Hepatocyte (in vitro differentiated cells): ENCODE results near the gene ARMC5.

Experiments
- EZH2 ChIP-seq: fragments of 200-600 bp; sonication (generic); IDR thresholded peaks from 2 replicates; pipeline ENCODE4 v1.6.1; 2016; ENCODE audit warnings: antibody characterized with exemption, mild to moderate bottlenecking, borderline replicate concordance
- EZH2phosphoT487 ChIP-seq: fragments of 200-600 bp; sonication (generic); IDR thresholded peaks from one replicate; pipeline ENCODE4 v1.6.1; 2018; ENCODE audit warnings: antibody characterized with exemption, mild to moderate bottlenecking, low read depth, moderate library complexity; ENCODE audit not compliant: unreplicated experiment, severe bottlenecking
- TF ChIP-seq, protein P1 (sequence below): fragments of 200-600 bp; sonication (generic); IDR thresholded peaks from 2 replicates; pipeline ENCODE4 v1.5.1; 2016; ENCODE audit warnings: antibody characterized with exemption, mild to moderate bottlenecking; ENCODE audit not compliant: poor library complexity

DNA sequence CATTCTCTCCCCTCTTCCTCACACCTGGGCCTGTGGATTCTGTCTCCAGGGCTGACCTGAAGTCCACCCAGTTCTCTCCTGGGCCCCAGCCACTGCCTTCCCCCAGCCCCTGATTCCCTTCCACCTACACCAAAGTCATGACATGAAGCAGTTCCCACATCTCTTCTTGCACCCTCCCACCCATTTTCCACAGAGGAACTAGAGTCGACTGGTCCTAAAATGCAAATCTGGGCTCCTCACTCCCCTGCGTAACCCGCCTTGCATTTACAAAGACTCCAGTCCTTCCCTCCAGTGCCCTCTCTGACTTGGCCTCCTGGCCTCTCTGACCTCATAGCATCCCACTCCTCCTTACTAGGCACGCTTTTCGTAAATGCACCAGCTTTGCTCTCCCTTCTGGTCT lies 45.9 kb upstream of the ARMC5 start:
- no peak for TF ChIP-seq EZH2phosphoT487
- TF ChIP-seq, protein P1, sequence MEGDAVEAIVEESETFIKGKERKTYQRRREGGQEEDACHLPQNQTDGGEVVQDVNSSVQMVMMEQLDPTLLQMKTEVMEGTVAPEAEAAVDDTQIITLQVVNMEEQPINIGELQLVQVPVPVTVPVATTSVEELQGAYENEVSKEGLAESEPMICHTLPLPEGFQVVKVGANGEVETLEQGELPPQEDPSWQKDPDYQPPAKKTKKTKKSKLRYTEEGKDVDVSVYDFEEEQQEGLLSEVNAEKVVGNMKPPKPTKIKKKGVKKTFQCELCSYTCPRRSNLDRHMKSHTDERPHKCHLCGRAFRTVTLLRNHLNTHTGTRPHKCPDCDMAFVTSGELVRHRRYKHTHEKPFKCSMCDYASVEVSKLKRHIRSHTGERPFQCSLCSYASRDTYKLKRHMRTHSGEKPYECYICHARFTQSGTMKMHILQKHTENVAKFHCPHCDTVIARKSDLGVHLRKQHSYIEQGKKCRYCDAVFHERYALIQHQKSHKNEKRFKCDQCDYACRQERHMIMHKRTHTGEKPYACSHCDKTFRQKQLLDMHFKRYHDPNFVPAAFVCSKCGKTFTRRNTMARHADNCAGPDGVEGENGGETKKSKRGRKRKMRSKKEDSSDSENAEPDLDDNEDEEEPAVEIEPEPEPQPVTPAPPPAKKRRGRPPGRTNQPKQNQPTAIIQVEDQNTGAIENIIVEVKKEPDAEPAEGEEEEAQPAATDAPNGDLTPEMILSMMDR = no peak
- no peak for TF ChIP-seq EZH2
